ENCODE data around the gene PDE4D.
A peak's percentile ranks its signal among the peaks of the same experiment; 100 is the strongest.

Gene PDE4D

DNA sequence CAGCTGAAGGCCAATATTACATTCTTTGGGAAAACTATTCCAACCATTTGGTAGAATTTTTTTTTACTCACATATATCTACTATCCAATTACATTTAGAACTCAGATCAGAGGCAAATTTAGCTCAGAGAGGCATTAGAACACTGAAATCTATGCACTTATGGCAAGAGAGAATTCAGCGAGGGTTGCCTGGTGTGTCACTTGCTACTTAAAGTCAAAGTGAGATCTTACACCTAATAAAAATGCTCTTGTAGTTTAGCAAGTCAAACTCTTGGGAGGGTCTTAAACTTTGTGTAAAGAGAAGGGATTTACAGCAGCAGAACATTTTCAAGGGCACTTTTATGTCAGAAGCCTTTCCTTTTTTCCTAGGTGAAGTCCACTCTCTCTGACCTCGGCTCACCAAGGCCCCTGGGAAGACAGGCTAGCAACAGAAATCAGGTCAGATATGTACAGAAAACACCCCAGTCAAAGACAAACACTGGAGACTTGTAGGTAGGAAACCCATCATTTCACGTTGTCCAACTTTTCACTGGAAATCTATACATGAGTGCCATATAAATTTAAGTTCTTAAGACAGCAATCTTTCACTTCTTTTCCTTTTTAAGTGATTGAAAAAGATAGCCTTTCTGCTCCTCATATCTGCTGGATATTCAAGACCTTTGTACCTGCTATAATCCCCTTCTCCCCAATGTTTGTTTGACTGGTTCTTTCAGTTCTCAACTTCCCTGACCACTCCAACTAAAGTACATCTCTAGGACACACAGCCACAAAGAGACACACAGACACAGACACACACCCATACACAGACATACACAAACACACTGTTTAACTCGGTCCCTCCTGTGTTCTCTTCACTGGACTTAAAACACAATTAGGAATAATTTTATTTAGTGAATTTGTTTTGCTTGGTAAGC, 635.8 kb downstream of the PDE4D start:
- Histone ChIP-seq H3K27me3 (ENCODE audit: control insufficient read depth in 1 of 2, insufficient read depth in 2 of 2, low read length in 2 of 2) (no peaks in the 10 kb centered on the region), H3K27ac (ENCODE audit: low read depth, low read length) (peak overlapping the region; percentile 70), H3K4me1 (ENCODE audit: insufficient read depth, low read length) (peaks cover 70% of the 10 kb centered on the region), H3K9ac (ENCODE audit: low read length) (no peak overlapping the region), H3K9me3 (ENCODE audit: low read length) (no peaks in the 10 kb centered on the region), H3K36me3 (ENCODE audit: insufficient read depth, low read length) (no peaks in the 10 kb centered on the region), H3K4me3 (ENCODE audit: low read depth in 1 of 2, low read length in 2 of 2) (no peak overlapping the region)

GRCh38 chr5:59256331-59256730, 637.2 kb downstream of the PDE4D start:
- Histone ChIP-seq H3K4me1 (ENCODE audit: insufficient read depth, low read length) (peaks cover 68% of the 10 kb centered on the region), H3K27me3 (ENCODE audit: control insufficient read depth in 1 of 2, insufficient read depth in 2 of 2, low read length in 2 of 2) (no peaks in the 10 kb centered on the region), H3K9ac (ENCODE audit: low read length) (no peak overlapping the region), H3K4me3 (ENCODE audit: low read depth in 1 of 2, low read length in 2 of 2) (peak overlapping the region in 1 of 2 donors; percentile 12), H3K9me3 (ENCODE audit: low read length) (no peaks in the 10 kb centered on the region), H3K27ac (ENCODE audit: low read depth, low read length) (peak overlapping the region; percentile 61), H3K36me3 (ENCODE audit: insufficient read depth, low read length) (no peaks in the 10 kb centered on the region)

DNA sequence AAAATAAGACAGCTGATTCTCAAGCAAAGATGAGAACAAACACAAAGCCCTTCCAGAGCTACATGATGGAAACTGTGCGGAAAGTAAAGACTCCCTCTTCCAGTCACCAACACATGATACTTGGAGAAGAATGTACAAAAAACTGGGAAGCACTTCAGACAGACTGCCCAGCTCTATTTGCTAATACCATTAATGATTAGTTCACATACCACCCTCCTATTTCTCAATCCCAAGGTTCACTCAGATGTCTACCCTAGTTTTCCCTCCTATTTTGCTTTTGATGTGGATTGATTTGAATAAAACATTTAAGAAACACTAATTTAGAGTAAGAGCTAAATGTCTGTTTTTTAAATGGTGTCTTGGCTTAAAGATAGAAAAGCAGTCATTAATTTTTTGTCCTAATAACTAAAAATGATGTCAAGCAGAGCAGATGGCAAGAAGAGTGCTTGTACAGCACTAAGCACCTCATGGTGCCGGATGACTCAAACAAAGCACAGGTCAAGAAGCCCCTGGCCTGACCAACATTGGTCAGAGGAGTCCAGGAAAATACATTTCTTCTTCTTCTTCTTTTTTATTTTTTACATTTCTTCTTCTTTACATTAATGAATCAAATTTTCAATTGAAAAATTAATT, 639.4 kb downstream of the PDE4D start:
- H3K27ac ChIP-seq (ENCODE audit: low read depth, low read length), result peak overlapping the region; percentile 48

GRCh38 chr5:59253625-59254024, 639.9 kb downstream of the PDE4D start:
- no peaks in the 10 kb centered on the region for H3K36me3 ChIP-seq (ENCODE audit: insufficient read depth, low read length)
- H3K9ac ChIP-seq (ENCODE audit: low read length), result no peak overlapping the region
- no peaks in the 10 kb centered on the region for H3K9me3 ChIP-seq (ENCODE audit: low read length)
- H3K4me1 ChIP-seq (ENCODE audit: insufficient read depth, low read length), result peaks cover 45% of the 10 kb centered on the region
- H3K27ac ChIP-seq (ENCODE audit: low read depth, low read length), result peak overlapping the region; percentile 48
- H3K27me3 ChIP-seq (ENCODE audit: control insufficient read depth in 1 of 2, insufficient read depth in 2 of 2, low read length in 2 of 2), result no peaks in the 10 kb centered on the region
- H3K4me3 ChIP-seq (ENCODE audit: low read depth in 1 of 2, low read length in 2 of 2), result no peak overlapping the region

More for the DNA sequence above, 639.4 kb downstream of the PDE4D start:
- Histone ChIP-seq H3K4me3 (ENCODE audit: low read depth in 1 of 2, low read length in 2 of 2) (no peak overlapping the region), H3K27me3 (ENCODE audit: control insufficient read depth in 1 of 2, insufficient read depth in 2 of 2, low read length in 2 of 2) (no peaks in the 10 kb centered on the region), H3K4me1 (ENCODE audit: insufficient read depth, low read length) (peaks cover 48% of the 10 kb centered on the region), H3K36me3 (ENCODE audit: insufficient read depth, low read length) (no peaks in the 10 kb centered on the region), H3K9ac (ENCODE audit: low read length) (no peak overlapping the region), H3K9me3 (ENCODE audit: low read length) (no peaks in the 10 kb centered on the region)

- H3K27me3 ChIP-seq (ENCODE audit: control insufficient read depth in 1 of 2, insufficient read depth in 2 of 2, low read length in 2 of 2), result no peaks in the 10 kb centered on the region
- H3K27ac ChIP-seq (ENCODE audit: low read depth, low read length), result no peak overlapping the region
- H3K4me3 ChIP-seq (ENCODE audit: low read depth in 1 of 2, low read length in 2 of 2), result no peak overlapping the region
- no peaks in the 10 kb centered on the region for H3K9me3 ChIP-seq (ENCODE audit: low read length)
- no peaks in the 10 kb centered on the region for H3K36me3 ChIP-seq (ENCODE audit: insufficient read depth, low read length)
- H3K4me1 ChIP-seq (ENCODE audit: insufficient read depth, low read length), result peaks cover 47% of the 10 kb centered on the region
- H3K9ac ChIP-seq (ENCODE audit: low read length), result no peak overlapping the region
These were observed 641.9 kb downstream of the PDE4D start for GRCh38 chr5:59251627-59252026.

DNA sequence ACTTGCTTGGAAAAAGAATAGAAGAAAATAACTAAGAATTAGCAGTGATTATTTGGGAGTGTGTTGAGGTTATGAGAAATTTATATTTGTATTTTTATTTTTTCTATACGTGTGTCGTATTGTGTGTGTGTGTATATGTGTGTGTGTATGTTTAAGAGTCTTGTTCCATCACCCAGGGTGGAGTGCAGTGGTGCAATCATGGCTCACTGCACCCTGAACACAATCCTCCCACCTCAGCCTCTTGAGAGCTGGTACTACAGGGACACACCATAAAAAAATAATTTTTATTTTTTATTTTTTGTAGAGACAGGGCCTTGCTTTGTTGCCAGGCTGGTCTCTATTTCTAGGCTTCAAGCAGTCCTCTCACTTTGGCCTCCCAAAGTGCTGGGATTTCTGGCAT, 643.8 kb downstream of the PDE4D start:
- Histone ChIP-seq H3K9ac (ENCODE audit: low read length) (no peak overlapping the region), H3K4me1 (ENCODE audit: insufficient read depth, low read length) (peaks cover 53% of the 10 kb centered on the region), H3K9me3 (ENCODE audit: low read length) (no peaks in the 10 kb centered on the region), H3K27me3 (ENCODE audit: control insufficient read depth in 1 of 2, insufficient read depth in 2 of 2, low read length in 2 of 2) (no peaks in the 10 kb centered on the region), H3K27ac (ENCODE audit: low read depth, low read length) (no peak overlapping the region), H3K4me3 (ENCODE audit: low read depth in 1 of 2, low read length in 2 of 2) (no peak overlapping the region), H3K36me3 (ENCODE audit: insufficient read depth, low read length) (no peaks in the 10 kb centered on the region)

DNA sequence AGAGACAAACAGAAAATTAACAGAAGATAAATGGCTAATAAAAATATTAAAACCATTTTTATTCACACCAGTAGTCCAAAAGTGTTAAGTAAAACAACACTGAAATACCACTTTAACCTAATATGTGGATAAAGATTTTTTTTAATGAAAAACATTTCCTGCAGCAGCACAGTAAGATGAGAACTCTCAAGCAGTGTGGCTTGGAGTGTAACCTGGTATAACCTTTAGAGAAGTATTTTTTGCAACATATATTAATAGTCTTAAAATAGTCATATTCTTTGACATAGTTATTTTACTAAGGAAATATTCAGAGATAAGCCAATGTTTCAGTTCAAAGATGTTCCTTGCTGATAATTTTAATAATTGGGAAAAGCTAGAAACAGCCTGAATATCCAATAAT, 644.4 kb downstream of the PDE4D start:
- Histone ChIP-seq H3K4me3 (ENCODE audit: low read depth in 1 of 2, low read length in 2 of 2) (no peak overlapping the region), H3K4me1 (ENCODE audit: insufficient read depth, low read length) (peaks cover 50% of the 10 kb centered on the region), H3K9ac (ENCODE audit: low read length) (no peak overlapping the region), H3K27ac (ENCODE audit: low read depth, low read length) (no peak overlapping the region), H3K36me3 (ENCODE audit: insufficient read depth, low read length) (no peaks in the 10 kb centered on the region), H3K27me3 (ENCODE audit: control insufficient read depth in 1 of 2, insufficient read depth in 2 of 2, low read length in 2 of 2) (no peaks in the 10 kb centered on the region), H3K9me3 (ENCODE audit: low read length) (no peaks in the 10 kb centered on the region)

DNA sequence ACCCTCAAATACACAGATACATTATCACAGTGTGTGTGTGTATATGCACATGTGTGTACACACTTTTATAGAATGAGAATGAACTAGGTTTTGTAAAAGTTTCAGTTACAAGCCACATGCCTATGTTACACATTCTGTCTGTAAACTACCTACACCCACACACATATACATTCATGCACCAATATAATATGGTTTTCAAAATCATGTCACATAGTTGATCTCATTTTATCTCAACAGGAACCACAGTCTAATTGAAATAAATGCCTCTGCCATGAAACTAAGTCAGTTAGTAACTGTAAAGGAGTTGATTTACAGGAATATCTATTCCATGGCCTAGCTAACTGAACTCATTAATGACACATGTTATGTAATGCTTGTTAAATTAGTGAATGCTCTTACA, 646.6 kb downstream of the PDE4D start:
- Histone ChIP-seq H3K27me3 (ENCODE audit: control insufficient read depth in 1 of 2, insufficient read depth in 2 of 2, low read length in 2 of 2) (no peaks in the 10 kb centered on the region), H3K4me1 (ENCODE audit: insufficient read depth, low read length) (peaks cover 46% of the 10 kb centered on the region), H3K9ac (ENCODE audit: low read length) (no peak overlapping the region), H3K36me3 (ENCODE audit: insufficient read depth, low read length) (no peaks in the 10 kb centered on the region), H3K4me3 (ENCODE audit: low read depth in 1 of 2, low read length in 2 of 2) (no peak overlapping the region), H3K27ac (ENCODE audit: low read depth, low read length) (peak overlapping the region; percentile 57), H3K9me3 (ENCODE audit: low read length) (no peaks in the 10 kb centered on the region)

GRCh38 chr5:59246145-59246869, 647.2 kb downstream of the PDE4D start:
- Histone ChIP-seq H3K27me3 (ENCODE audit: control insufficient read depth in 1 of 2, insufficient read depth in 2 of 2, low read length in 2 of 2) (no peaks in the 10 kb centered on the region), H3K27ac (ENCODE audit: low read depth, low read length) (peak overlapping the region; percentile 86), H3K4me1 (ENCODE audit: insufficient read depth, low read length) (peaks cover 52% of the 10 kb centered on the region)

DNA sequence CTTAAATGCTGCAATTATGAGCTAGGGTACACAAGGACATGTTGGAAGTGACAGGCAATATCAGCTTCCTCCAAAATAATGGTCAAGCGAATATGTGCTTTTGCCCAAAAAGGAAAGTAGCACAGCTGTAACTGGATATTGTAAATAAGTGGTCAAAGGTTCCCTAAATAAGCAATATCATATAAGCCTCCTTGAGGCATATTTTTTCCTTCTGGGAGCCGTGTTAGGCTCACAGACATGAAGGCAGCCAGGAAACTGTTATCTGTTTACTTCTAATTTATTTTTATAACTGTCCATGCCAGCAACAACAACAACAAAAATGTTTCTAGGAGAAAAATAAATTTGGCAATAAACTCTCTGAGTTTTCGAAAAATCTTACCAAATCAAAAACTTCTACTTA, 648.3 kb downstream of the PDE4D start:
- no peaks in the 10 kb centered on the region for H3K9me3 ChIP-seq (ENCODE audit: low read length)
- H3K36me3 ChIP-seq (ENCODE audit: insufficient read depth, low read length), result no peaks in the 10 kb centered on the region
- H3K4me3 ChIP-seq (ENCODE audit: low read depth in 1 of 2, low read length in 2 of 2), result no peak overlapping the region
- peak overlapping the region; percentile 86 for H3K27ac ChIP-seq (ENCODE audit: low read depth, low read length)
- H3K4me1 ChIP-seq (ENCODE audit: insufficient read depth, low read length), result peaks cover 63% of the 10 kb centered on the region
- H3K9ac ChIP-seq (ENCODE audit: low read length), result no peak overlapping the region
- no peaks in the 10 kb centered on the region for H3K27me3 ChIP-seq (ENCODE audit: control insufficient read depth in 1 of 2, insufficient read depth in 2 of 2, low read length in 2 of 2)

More at GRCh38 chr5:59246145-59246869, 647.2 kb downstream of the PDE4D start:
- Histone ChIP-seq H3K4me3 (ENCODE audit: low read depth in 1 of 2, low read length in 2 of 2) (no peak overlapping the region), H3K9ac (ENCODE audit: low read length) (no peak overlapping the region), H3K9me3 (ENCODE audit: low read length) (no peaks in the 10 kb centered on the region), H3K36me3 (ENCODE audit: insufficient read depth, low read length) (no peaks in the 10 kb centered on the region)

- no peaks in the 10 kb centered on the region for H3K9me3 ChIP-seq (ENCODE audit: low read length)
- no peak overlapping the region for H3K4me3 ChIP-seq (ENCODE audit: low read depth in 1 of 2, low read length in 2 of 2)
- no peak overlapping the region for H3K27ac ChIP-seq (ENCODE audit: low read depth, low read length)
- H3K36me3 ChIP-seq (ENCODE audit: insufficient read depth, low read length), result no peaks in the 10 kb centered on the region
- peaks cover 62% of the 10 kb centered on the region for H3K4me1 ChIP-seq (ENCODE audit: insufficient read depth, low read length)
- no peaks in the 10 kb centered on the region for H3K27me3 ChIP-seq (ENCODE audit: control insufficient read depth in 1 of 2, insufficient read depth in 2 of 2, low read length in 2 of 2)
- H3K9ac ChIP-seq (ENCODE audit: low read length), result no peak overlapping the region
These were observed 652.0 kb downstream of the PDE4D start for GRCh38 chr5:59241552-59241951.

Measured in muscle layer of colon (tissue), 2 donors.